Testis (tissue), 3 donors: ENCODE data around the gene PRKRIP1. TPM values are rescaled to one million over a fixed set of nuclear protein-coding genes. Genes with fewer than 3 reads are reported as not detected.
"Not testable (repeated sequence)": the region's sequence is repeated elsewhere in the genome, so short reads cannot be mapped to it uniquely, and the experiment has no call there.

ENCODE experiments used
- DNase-seq: peaks from one replicate; pipeline ENCODE4 v3.0.0-alpha.2; 2019
- H3K27ac ChIP-seq, 2 donors: fragments of 200-600 bp; sonication (generic); one replicate each; pipeline ENCODE4 v1.5.1; 2019
- H3K27me3 ChIP-seq: fragments of 200-600 bp; sonication (generic); one replicate; pipeline ENCODE4 v1.5.1; 2019
- H3K36me3 ChIP-seq: fragments of 200-600 bp; sonication (generic); one replicate; pipeline ENCODE4 v1.5.1; 2017; ENCODE audit warnings: low read depth; ENCODE audit errors: missing control alignments
- H3K4me1 ChIP-seq: fragments of 200-600 bp; sonication (generic); one replicate; pipeline ENCODE4 v1.5.1; 2019
- H3K4me3 ChIP-seq, 2 donors: fragments of 200-600 bp; sonication (generic); one replicate each; pipeline ENCODE4 v1.5.1; 2017 to 2019
- H3K9me3 ChIP-seq: fragments of 200-600 bp; sonication (generic); one replicate; pipeline ENCODE4 v1.5.1; 2017
- POLR2A ChIP-seq: fragments of 450-650 bp; IDR thresholded peaks from one replicate; pipeline ENCODE4 v1.6.1; 2017; ENCODE audit warnings: antibody characterized with exemption, mild to moderate bottlenecking, moderate library complexity
- WGBS, 2 donors: methylation state at CpG; one replicate each; pipeline ENCODE4 v1.1.5; 2018; 5-methylcytosine and 5-hydroxymethylcytosine counted together
- intact Hi-C: fragments of 100-400 bp; cut with DNase I; formaldehyde crosslinking; loops from one replicate; pipeline ENCODE4 v1.15.1; 2023; ENCODE audit warnings: low total_unique reads
- polyA plus RNA-seq: library from polyadenylated mRNA; stranded (reverse); fragments of 350-450 nt; fragmentation: Illumina TruSeq; extraction: RNeasy Lipid Tissue Mini Kit (QIAGEN cat#74804); gene quantifications from one replicate; pipeline ENCODE4 v1.2.3, GENCODE V29; 2014; ENCODE audit warnings: low read depth, low replicate concordance; ENCODE audit not compliant: insufficient read depth
- total RNA-seq, 2 donors: library from RNA; depleted of rRNA; stranded (reverse); fragments of >200 nt; gene quantifications; one replicate each; pipeline ENCODE4 v1.2.3, GENCODE V29; 2016
- TF ChIP-seq, protein P1 (sequence below), 3 experiments: fragments of 450-650 bp in 2 of 3; fragments of 200-600 bp in 1 of 3; sonication (generic) in 1 of 3; IDR thresholded peaks; one replicate each; pipeline ENCODE4 v1.5.1; 2016 to 2019; ENCODE audit warnings: antibody characterized with exemption in 3 of 3, mild to moderate bottlenecking in 2 of 3, moderate library complexity in 1 of 3

Gene PRKRIP1
- total and polyA plus RNA-seq, 3 donors from 2014 or later: 50.8 to 71.1 (median 52.5) TPM

DNA sequence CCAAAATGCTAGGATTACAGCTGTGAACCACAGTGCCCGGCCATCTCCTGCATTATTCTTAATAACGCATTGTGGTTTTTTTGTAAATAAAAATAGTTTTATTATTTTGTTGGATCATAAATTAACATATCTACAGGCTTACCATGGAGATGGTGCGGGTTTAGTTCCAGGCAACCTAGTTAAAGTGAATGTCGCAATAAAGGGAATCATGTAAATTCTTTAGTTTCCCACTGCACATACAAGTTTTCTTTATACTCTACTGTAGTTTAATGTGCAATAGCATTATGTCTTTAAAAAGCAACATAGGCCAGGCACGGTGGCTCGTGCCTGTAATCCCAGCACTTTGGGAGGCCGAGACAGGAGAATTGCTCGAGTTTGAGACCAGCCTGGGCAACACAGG lies 2.4 kb downstream of the PRKRIP1 start:
- WGBS, 2 donors: 92 to 96% methylated on average over 8 of the region's 8 CpGs
- H3K36me3 ChIP-seq: no peaks in the 10 kb centered on the region
- intact Hi-C loops: no loop called here
- peaks cover 6% of the 10 kb centered on the region for H3K4me1 ChIP-seq
- no peak for DNase-seq
- no peak for TF ChIP-seq POLR2A
- TF ChIP-seq, protein P1, sequence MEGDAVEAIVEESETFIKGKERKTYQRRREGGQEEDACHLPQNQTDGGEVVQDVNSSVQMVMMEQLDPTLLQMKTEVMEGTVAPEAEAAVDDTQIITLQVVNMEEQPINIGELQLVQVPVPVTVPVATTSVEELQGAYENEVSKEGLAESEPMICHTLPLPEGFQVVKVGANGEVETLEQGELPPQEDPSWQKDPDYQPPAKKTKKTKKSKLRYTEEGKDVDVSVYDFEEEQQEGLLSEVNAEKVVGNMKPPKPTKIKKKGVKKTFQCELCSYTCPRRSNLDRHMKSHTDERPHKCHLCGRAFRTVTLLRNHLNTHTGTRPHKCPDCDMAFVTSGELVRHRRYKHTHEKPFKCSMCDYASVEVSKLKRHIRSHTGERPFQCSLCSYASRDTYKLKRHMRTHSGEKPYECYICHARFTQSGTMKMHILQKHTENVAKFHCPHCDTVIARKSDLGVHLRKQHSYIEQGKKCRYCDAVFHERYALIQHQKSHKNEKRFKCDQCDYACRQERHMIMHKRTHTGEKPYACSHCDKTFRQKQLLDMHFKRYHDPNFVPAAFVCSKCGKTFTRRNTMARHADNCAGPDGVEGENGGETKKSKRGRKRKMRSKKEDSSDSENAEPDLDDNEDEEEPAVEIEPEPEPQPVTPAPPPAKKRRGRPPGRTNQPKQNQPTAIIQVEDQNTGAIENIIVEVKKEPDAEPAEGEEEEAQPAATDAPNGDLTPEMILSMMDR (IDR thresholded peaks at IDR 0.05): no peak
- no peaks in the 10 kb centered on the region for H3K27me3 ChIP-seq
- no peak overlapping the region for H3K27ac ChIP-seq
- no peaks in the 10 kb centered on the region for H3K9me3 ChIP-seq
- no peak overlapping the region for H3K4me3 ChIP-seq

DNA sequence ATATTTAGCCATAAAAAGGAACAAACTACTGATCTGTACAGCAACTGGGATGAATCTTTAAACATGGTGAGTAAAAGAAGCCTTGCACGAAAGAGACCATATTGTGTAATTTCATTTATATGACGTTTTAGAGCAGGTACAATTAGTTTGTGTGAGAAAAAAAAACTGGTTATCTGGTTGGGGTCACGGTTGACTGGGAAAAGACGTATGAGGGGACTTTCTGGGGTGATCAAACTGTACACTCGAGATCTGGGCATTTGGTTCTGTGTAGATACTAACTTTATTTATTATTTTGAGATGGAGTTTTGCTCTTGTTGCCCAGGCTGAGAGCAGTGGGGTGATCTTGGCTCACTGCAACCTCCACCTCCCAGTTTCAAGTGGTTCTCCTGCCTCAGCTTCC lies 4.2 kb downstream of the PRKRIP1 start:
- TF ChIP-seq, protein P1 (IDR thresholded peaks at IDR 0.05): no peak
- TF ChIP-seq POLR2A: no peak
- H3K36me3 ChIP-seq: no peaks in the 10 kb centered on the region

DNA sequence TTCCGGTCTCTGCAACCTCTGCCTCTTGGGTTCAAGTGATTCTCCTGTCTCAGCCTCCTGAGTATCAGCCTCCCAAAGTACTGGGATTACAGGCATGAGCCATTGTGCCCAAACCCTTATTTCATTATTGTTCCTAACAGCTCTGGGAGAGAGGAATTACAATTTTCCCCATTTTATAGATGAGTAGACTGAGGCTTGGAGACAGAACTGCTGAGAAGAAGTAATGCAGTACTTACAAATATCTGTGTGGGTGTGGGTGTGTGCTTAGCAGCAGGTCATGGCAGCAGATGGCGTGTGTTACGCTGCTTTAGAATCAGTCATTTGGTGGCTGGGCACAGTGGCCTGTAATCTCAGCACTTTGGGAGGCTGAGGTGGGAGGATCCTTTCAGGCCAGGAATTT lies 7.4 kb downstream of the PRKRIP1 start:
- TF ChIP-seq POLR2A: no peak
- TF ChIP-seq, protein P1 (IDR thresholded peaks at IDR 0.05): no peak
- Histone ChIP-seq H3K4me3 (no peak overlapping the region), H3K36me3 (no peaks in the 10 kb centered on the region), H3K9me3 (no peaks in the 10 kb centered on the region), H3K27me3 (no peaks in the 10 kb centered on the region), H3K4me1 (no peaks in the 10 kb centered on the region), H3K27ac (no peak overlapping the region)
- WGBS, 2 donors: 93% methylated on average over 3 of the region's 3 CpGs
- intact Hi-C loops: no loop called here
- no peak for DNase-seq

More for the DNA sequence above, 4.2 kb downstream of the PRKRIP1 start:
- Histone ChIP-seq H3K4me1 (peaks cover 6% of the 10 kb centered on the region), H3K27me3 (no peaks in the 10 kb centered on the region), H3K4me3 (no peak overlapping the region), H3K9me3 (no peaks in the 10 kb centered on the region), H3K27ac (no peak overlapping the region)
- no peak for DNase-seq
- 86 to 88% methylated on average over 5 of the region's 5 CpGs for WGBS, 2 donors
- intact Hi-C loops: no loop called here

DNA sequence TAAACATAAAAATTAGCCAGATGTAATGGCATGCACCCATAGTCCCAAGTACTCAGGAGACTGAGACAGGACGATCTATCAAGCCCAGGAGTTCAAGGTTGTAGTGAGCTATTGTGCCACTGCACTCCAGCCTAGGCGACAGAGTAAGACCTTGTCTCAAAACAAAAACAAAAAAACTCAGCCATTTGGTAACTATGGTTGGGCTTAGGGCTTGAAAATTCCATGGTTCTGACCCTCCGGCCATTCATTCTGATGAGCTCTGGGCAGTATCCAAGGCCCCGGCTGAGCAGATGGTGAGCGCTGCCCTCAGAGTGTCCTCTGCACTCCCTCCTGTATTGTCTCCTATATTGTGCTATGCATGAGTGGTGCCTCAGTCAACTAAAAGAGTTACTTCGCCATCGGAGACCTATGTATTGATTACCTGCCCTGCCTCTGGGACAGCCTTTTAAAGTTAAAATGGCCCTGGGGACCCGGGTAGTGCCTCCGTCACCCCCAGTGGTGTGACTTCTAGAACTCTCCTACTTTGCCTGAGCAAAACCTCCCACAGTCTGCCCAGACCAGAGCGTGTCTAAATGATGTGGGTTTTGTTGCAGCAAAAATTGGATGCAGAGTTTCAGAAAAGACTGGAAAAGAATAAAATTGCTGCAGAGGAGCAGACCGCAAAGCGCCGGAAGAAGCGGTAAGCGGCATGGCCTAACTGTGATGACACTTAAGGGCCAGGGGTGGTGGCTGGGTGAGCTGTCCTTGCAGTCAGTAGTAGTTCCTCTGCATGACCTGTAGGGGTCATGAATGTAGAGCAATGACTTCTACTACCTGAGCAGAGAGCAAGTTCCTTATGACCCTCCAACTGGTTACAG lies 8.1 kb downstream of the PRKRIP1 start:
- intact Hi-C loops: no loop called here
- Histone ChIP-seq H3K27me3 (no peaks in the 10 kb centered on the region), H3K36me3 (no peaks in the 10 kb centered on the region), H3K4me3 (no peak overlapping the region), H3K4me1 (no peaks in the 10 kb centered on the region), H3K27ac (no peak overlapping the region), H3K9me3 (no peaks in the 10 kb centered on the region)
- no peak for DNase-seq
- TF ChIP-seq, protein P1 (IDR thresholded peaks at IDR 0.05): peak in 2 of 3 experiments; percentile 35 to 41
- no peak for TF ChIP-seq POLR2A
- 75 to 76% methylated on average over 15 of the region's 15 CpGs for WGBS, 2 donors

DNA sequence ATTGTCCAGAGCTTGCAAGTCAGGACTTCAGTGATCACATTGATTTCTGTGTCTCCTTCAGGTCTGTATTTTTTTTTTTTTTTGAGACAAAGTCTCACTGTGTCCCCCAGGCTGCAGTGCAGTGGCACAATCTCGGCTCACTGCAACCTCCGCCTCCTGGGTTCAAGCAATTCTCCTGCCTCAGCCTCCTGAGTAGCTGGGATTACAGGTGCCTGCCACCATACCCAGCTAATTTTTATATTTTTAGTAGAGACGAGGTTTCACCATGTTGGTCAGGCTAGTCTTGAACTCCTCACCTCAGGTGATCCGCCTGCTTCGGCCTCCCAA lies 8.7 kb downstream of the PRKRIP1 start:
- H3K4me1 ChIP-seq, H3K27ac ChIP-seq, H3K36me3 ChIP-seq, H3K9me3 ChIP-seq, DNase-seq, intact Hi-C loops, H3K27me3 ChIP-seq, H3K4me3 ChIP-seq: not testable (repeated sequence)
- 96 to 97% methylated on average over 5 of the region's 5 CpGs for WGBS, 2 donors
